Activated naive CD4-positive, alpha-beta T cell treated with anti-CD3 and anti-CD28 coated beads, Interleukin-2, amount 50 U/mL, for 24 hours (primary cell): ENCODE measurements around the gene GOLGA7B.
"Not testable (repeated sequence)": the region's sequence is repeated elsewhere in the genome, so short reads cannot be mapped to it uniquely, and the experiment has no call there.

Experiments used
- H3K27ac Mint-ChIP-seq: one replicate; pipeline ENCODE4 v1.8.0; 2021; ENCODE audit warnings: mild to moderate bottlenecking, mixed read lengths
- H3K27me3 Mint-ChIP-seq: one replicate; pipeline ENCODE4 v1.8.0; 2021; ENCODE audit warnings: mixed read lengths
- H3K36me3 Mint-ChIP-seq: one replicate; pipeline ENCODE4 v1.8.0; 2021; ENCODE audit warnings: mixed read lengths
- H3K4me1 Mint-ChIP-seq: one replicate; pipeline ENCODE4 v1.8.0; 2021; ENCODE audit warnings: mixed read lengths
- H3K4me3 Mint-ChIP-seq: one replicate; pipeline ENCODE4 v1.8.0; 2021; ENCODE audit warnings: mild to moderate bottlenecking, mixed read lengths
- H3K9me3 Mint-ChIP-seq: one replicate; pipeline ENCODE4 v1.8.0; 2021; ENCODE audit warnings: mixed read lengths

GOLGA7B gene

DNA sequence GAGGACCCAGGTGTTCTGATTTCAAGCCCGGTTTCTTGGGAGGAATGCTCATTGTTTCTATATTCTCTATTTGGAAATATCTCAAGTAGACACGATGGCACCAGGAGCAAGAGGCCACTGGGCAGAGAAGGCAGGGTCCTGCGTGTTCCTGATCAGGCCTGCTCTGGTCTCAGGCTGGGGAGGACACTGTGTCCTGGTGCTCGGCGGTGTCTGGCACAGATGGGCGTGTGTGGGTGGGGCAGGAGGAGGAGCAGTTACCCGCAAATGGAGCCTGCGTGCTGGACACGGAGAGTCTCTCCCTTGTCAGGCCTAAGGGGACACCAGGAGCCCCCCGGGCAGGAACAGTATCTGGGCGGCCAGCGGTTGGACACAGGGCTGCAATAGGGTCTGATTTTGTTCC, 25.9 kb upstream of the GOLGA7B start:
- no peak overlapping the region for H3K27ac Mint-ChIP-seq
- H3K27me3 Mint-ChIP-seq = no peaks in the 10 kb centered on the region
- peaks cover 10% of the 10 kb centered on the region for H3K4me1 Mint-ChIP-seq
- no peak overlapping the region for H3K4me3 Mint-ChIP-seq
- H3K36me3 Mint-ChIP-seq = no peaks in the 10 kb centered on the region
- H3K9me3 Mint-ChIP-seq = no peaks in the 10 kb centered on the region

DNA sequence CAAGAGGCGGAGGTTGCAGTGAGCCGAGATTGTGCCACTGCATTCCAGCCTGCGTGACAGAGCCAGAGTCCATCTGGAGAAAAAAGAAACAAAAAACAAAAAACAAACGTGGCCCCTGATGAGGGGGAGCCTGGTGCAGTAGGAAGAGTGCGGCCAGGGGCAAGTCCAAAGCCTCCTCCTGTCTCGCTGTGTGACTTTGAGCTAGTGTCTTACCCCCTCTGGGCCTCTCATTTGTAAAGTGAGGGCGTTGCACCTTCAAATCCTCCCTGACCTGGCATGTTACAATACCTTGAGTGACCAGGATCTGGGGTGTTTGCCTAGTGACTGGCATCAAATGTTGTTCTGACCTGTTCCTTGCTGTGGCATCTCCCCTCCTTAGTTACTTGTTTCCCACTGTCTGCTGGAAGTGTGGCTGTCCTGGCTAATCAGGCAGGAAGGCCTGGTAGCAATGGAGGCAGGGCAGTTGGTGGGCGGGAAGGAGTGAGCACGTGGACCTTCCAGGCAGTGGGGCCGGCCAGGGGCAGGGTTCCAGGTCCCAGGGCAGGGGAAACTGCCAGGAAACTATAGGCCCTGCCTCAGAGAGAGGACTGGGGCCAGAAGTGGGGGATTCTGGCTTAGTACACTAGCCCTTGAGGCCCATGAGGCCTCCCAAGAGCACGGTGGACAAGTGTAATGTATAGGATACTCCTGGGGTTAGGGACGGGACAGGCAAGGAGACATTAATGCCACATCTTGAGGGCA, 24.5 kb upstream of the GOLGA7B start:
- Mint-ChIP-seq H3K9me3 (no peaks in the 10 kb centered on the region), H3K27me3 (no peaks in the 10 kb centered on the region), H3K36me3 (no peaks in the 10 kb centered on the region), H3K27ac (no peak overlapping the region), H3K4me3 (no peak overlapping the region), H3K4me1 (peaks cover 24% of the 10 kb centered on the region)

DNA sequence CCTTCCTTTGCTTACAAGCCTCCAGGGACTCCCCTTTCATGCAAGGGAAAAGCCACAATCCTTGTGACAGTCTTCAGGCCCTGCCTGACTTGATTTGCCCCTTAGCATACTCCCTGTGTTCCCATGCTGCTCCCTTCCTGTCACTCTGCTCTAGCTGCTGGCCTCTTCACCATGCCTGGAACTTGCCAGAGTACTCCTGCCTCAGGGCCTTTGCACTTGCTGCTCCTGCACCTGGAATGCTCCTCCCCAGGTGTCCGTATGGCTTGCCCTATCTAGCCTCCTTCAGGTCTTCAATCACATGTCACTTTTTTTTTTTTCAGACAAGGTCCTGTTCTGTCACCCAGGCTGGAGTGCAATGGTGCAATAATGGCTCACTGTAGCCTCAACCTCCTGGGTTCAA, 22.8 kb upstream of the GOLGA7B start:
- no peak overlapping the region for H3K27ac Mint-ChIP-seq
- H3K4me1 Mint-ChIP-seq = peaks cover 26% of the 10 kb centered on the region
- no peaks in the 10 kb centered on the region for H3K36me3 Mint-ChIP-seq
- H3K9me3 Mint-ChIP-seq = no peaks in the 10 kb centered on the region
- H3K27me3 Mint-ChIP-seq = no peaks in the 10 kb centered on the region
- H3K4me3 Mint-ChIP-seq = no peak overlapping the region

DNA sequence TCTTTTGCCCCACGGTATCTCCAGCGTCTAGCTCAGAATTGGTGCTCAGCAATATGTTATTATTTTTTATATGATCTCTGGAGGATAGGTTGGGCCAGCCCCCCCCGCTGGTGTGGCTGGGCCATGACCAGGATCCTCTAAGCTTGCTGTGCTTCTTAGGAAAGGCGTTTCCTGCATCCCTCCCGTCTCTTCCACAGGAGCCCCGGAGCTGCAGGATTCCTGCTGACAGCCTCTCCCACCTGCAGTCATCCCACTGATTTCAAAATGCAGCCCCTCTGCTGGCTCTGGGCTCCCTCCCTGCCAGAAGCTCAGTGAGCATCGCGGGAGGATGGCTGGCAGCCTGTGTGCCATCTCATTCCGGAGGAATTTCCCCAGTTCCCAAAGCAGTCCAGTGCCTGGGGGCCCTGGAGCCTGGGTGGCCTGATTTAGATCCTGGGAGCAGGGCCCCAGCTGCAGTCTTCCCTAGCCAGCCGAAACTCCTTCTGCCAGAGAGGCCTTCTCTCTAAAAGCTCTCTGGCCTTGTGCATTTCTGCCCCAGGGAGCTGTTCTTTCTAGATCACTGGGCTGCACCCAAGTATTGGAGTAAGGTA, 21.8 kb upstream of the GOLGA7B start:
- H3K27ac Mint-ChIP-seq = no peak overlapping the region
- H3K36me3 Mint-ChIP-seq = no peaks in the 10 kb centered on the region
- peaks cover 26% of the 10 kb centered on the region for H3K4me1 Mint-ChIP-seq
- no peaks in the 10 kb centered on the region for H3K9me3 Mint-ChIP-seq
- H3K4me3 Mint-ChIP-seq = no peak overlapping the region
- H3K27me3 Mint-ChIP-seq = no peaks in the 10 kb centered on the region

DNA sequence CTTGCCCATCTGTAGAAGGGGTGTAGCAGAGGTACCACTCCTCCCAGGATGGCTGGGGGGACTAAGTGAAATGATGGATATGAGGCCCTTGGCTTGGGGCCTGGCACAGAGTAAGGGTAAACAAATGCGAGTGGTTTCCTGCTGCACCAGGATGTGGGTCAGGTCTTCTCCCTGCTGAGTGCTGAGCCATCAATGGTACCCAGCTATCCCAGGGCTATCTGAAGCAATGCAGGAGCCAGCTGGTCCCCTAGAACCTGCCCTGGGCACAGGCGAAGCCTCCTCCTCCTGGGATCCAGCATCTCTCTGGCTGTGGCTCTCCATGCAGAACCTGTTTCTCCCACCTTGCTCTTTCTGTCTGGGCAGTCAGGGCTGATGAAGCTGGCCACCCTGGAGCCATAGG, 20.9 kb upstream of the GOLGA7B start:
- H3K27ac Mint-ChIP-seq = peak overlapping the region; percentile 56

DNA sequence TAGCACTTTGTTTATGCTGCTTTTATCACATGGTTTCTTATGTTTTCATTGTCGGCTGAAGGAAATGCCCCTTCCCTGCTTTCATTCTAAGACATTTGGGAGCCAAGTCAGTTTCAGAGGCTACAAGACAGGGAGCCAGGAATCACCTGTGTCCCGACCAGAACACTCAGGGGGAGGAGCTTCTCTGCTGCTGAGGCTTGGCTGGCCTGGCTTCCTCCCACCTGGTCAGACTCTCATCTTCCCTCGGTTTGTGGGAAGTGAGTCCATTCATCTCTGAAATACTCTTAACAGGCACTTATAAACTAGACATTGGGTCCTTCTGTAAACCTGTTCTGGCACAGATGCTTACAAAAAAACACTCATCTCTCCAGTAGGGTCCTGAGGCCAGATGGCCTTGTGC, 19.6 kb upstream of the GOLGA7B start:
- no peak overlapping the region for H3K4me3 Mint-ChIP-seq
- H3K36me3 Mint-ChIP-seq = no peaks in the 10 kb centered on the region
- no peak overlapping the region for H3K27ac Mint-ChIP-seq
- H3K9me3 Mint-ChIP-seq = no peaks in the 10 kb centered on the region
- peaks cover 26% of the 10 kb centered on the region for H3K4me1 Mint-ChIP-seq
- no peaks in the 10 kb centered on the region for H3K27me3 Mint-ChIP-seq

More for the DNA sequence above, 20.9 kb upstream of the GOLGA7B start:
- H3K4me3 Mint-ChIP-seq = no peak overlapping the region
- H3K27me3 Mint-ChIP-seq = no peaks in the 10 kb centered on the region
- peaks cover 26% of the 10 kb centered on the region for H3K4me1 Mint-ChIP-seq
- no peaks in the 10 kb centered on the region for H3K36me3 Mint-ChIP-seq
- no peaks in the 10 kb centered on the region for H3K9me3 Mint-ChIP-seq

DNA sequence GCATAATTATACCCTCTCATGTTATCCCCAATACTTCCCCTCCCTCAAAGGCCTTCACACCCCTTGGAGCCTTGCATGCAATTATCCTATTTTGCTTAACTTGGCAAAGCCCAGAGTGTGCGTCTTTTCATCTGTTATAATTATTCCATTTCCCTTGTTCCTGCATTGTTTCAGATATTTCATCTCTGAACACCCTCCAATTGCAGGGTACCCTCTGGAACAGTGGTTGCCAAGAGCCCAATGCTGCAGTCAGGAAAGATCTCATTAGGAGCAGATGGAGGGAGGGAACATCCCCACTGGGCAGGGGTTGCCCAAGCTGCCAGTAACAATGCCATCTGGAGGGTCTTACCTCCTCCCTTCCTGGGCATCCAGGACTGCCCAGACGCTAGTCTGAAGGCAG, 18.4 kb upstream of the GOLGA7B start:
- H3K27ac Mint-ChIP-seq = no peak overlapping the region
- peaks cover 3% of the 10 kb centered on the region for H3K9me3 Mint-ChIP-seq
- peaks cover 3% of the 10 kb centered on the region for H3K36me3 Mint-ChIP-seq
- no peaks in the 10 kb centered on the region for H3K27me3 Mint-ChIP-seq
- no peak overlapping the region for H3K4me3 Mint-ChIP-seq
- peaks cover 26% of the 10 kb centered on the region for H3K4me1 Mint-ChIP-seq

DNA sequence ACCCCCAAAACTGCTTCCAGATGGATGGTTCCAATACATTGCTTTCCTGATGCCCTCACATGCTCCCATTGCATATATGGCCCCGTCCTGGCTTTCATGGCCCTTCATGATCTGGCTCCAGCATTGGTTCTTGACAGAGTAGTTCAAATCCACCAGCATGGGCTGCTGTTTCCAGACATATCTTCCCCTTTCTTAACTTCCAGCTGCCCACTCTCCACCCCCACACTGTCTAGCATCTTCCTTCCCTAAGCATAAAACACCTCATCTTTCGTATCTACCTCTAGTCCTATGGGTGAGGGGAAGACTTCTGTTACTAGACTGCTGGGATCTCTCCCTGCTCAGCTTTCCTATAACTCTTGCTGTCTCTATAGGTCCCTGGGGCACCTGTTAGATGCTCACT, 13.2 kb upstream of the GOLGA7B start:
- Mint-ChIP-seq H3K36me3 (peaks cover 14% of the 10 kb centered on the region), H3K9me3 (peaks cover 8% of the 10 kb centered on the region), H3K4me1 (peaks cover 15% of the 10 kb centered on the region), H3K27ac (no peak overlapping the region), H3K27me3 (no peaks in the 10 kb centered on the region), H3K4me3 (no peak overlapping the region)

DNA sequence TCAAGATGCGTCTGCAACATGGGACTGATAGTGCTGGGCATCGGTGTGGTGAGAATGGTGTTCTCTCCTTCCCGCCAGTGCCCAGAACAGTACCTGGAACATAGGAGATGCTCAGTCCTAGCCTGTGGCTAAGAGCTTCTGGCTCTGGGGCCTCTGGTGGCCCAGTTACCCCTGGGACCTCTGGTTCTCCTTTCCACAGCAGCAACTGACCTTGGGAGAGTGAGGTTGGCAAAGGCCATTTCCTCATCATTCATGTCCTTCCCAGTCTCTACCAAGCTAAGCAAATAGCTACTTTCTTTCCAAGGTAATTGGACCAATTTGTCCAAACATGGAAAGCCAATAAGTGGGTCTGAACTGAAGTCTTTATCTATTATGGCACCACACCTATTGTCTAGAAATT, 11.6 kb upstream of the GOLGA7B start:
- peaks cover 8% of the 10 kb centered on the region for H3K9me3 Mint-ChIP-seq
- H3K27ac Mint-ChIP-seq = no peak overlapping the region
- H3K4me1 Mint-ChIP-seq = peaks cover 20% of the 10 kb centered on the region
- no peak overlapping the region for H3K4me3 Mint-ChIP-seq
- H3K27me3 Mint-ChIP-seq = no peaks in the 10 kb centered on the region
- H3K36me3 Mint-ChIP-seq = peaks cover 14% of the 10 kb centered on the region

DNA sequence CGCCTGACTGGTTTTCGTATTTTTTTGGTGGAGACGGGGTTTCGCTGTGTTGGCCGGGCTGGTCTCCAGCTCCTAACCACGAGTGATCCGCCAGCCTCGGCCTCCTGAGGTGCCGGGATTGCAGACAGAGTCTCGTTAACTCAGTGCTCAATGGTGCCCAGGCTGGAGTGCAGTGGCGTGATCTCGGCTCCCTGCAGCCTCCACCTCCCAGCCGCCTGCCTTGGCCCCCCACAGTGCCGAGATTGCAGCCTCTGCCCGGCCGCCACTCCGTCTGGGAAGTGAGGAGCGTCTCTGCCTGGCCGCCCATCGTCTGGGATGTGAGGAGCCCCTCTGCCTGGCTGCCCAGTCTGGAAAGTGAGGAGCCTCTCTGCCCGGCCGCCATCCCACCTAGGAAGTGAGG, 8.5 kb upstream of the GOLGA7B start:
- Mint-ChIP-seq H3K36me3 (peaks cover 14% of the 10 kb centered on the region), H3K4me1 (peaks cover 24% of the 10 kb centered on the region)
- H3K4me3 Mint-ChIP-seq, H3K9me3 Mint-ChIP-seq, H3K27ac Mint-ChIP-seq, H3K27me3 Mint-ChIP-seq: not testable (repeated sequence)

DNA sequence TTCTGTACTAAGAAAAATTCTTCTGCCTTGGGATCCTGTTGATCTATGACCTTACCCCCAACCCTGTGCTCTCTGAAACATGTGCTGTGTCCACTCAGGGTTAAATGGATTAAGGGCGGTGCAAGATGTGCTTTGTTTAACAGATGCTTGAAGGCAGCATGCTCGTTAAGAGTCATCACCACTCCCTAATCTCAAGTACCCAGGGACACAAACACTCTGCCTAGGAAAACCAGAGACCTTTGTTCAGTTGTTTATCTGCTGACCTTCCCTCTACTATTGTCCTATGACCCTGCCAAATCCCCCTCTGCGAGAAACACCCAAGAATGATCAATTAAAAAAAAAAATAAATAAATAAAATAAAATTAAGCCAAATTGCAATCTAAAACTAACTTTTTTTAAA, 7.5 kb upstream of the GOLGA7B start:
- not testable (repeated sequence) for H3K36me3 Mint-ChIP-seq, H3K9me3 Mint-ChIP-seq, H3K4me3 Mint-ChIP-seq, H3K27me3 Mint-ChIP-seq, H3K27ac Mint-ChIP-seq
- peaks cover 24% of the 10 kb centered on the region for H3K4me1 Mint-ChIP-seq

DNA sequence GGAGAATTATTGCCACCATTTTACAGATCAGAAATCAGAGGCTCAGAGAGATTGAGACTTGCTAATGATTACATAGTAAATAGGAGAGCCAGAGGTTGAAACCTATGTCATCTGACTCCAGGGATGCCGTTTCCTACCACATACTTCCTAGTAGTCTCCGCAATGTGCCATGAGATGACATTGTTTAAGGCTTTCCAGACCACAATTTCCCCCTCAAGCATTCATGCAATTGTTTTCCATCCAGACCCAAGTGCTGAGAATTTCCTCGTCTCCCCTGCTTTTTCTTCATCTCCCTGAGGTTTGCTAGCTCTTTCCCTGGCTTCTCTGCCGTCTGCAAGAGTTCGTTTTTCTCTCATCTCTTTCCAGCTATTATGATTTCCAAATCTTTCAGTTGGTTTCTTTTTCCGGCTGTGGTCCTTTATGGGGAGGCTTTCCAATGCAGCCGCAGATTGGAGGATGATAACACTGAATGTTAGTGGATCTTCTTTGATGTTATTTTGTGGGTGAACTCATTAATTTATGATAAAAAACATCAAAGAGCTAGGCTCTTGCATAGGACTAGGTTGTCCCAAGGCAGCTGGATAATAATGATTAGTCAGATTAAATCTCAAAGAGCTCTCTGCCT, 6.9 kb upstream of the GOLGA7B start:
- H3K4me1 Mint-ChIP-seq = peaks cover 25% of the 10 kb centered on the region
- no peak overlapping the region for H3K27ac Mint-ChIP-seq
- no peaks in the 10 kb centered on the region for H3K27me3 Mint-ChIP-seq
- peaks cover 7% of the 10 kb centered on the region for H3K36me3 Mint-ChIP-seq
- H3K4me3 Mint-ChIP-seq = no peak overlapping the region
- H3K9me3 Mint-ChIP-seq = no peaks in the 10 kb centered on the region

DNA sequence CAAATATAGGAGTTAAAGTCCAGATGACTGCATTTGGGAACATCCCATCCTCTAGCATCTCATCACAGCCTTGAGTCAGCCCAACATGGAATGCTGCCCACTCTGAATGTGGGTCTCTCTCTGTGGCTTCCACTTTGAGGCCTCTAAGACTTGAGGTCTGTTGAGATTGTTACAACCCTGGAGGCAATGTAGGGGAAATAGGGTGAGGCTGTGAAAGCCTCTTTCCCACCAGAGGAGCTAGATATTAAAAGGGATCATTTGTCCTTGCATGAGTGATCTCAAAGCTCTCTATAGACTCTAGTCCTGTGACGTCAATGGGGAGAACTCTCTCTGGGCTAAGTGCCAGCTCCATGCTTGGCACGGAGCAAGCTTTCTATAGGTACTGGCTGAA, 6.4 kb upstream of the GOLGA7B start:
- Mint-ChIP-seq H3K4me3 (no peak overlapping the region), H3K36me3 (peaks cover 6% of the 10 kb centered on the region), H3K27ac (no peak overlapping the region), H3K9me3 (no peaks in the 10 kb centered on the region), H3K4me1 (peaks cover 28% of the 10 kb centered on the region), H3K27me3 (no peaks in the 10 kb centered on the region)

DNA sequence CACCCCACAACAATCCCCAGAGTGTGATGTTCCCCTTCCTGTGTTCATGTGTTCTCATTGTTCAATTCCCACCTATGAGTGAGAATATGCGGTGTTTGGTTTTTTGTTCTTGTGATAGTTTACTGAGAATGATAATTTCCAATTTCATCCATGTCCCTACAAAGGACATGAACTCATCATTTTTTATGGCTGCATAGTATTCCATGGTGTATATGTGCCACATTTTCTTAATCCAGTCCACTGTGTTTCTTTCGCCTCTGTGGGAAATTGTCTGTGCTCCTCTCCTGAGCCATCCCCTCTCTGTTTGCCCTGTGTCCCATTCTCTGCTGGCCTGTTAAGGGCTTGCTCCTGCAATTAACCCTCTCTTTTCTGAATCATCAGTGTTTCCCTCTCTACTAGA, 5.7 kb upstream of the GOLGA7B start:
- H3K27ac Mint-ChIP-seq, H3K4me3 Mint-ChIP-seq, H3K9me3 Mint-ChIP-seq, H3K36me3 Mint-ChIP-seq, H3K27me3 Mint-ChIP-seq: not testable (repeated sequence)
- H3K4me1 Mint-ChIP-seq = peaks cover 32% of the 10 kb centered on the region

DNA sequence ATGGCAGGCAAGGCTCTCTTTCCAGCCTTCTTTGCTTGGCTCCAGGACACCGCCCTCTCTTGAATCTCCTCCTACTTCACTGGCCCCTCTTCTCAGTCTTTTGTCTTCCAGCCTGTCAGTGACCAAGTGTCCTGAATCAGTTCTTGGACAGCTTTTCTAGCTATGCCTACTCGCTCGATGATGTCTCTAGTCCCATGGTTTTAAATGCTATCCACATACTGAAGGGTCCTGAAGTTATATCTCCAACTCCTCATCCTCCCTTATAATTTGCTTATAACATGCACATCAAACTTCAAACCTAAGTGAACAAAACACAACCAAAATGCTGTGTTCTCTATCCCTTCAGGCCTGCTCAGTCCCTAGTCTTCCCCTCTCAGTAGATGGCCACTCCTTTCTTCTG, 5.0 kb upstream of the GOLGA7B start:
- Mint-ChIP-seq H3K27ac (no peak overlapping the region), H3K4me3 (no peak overlapping the region)

DNA sequence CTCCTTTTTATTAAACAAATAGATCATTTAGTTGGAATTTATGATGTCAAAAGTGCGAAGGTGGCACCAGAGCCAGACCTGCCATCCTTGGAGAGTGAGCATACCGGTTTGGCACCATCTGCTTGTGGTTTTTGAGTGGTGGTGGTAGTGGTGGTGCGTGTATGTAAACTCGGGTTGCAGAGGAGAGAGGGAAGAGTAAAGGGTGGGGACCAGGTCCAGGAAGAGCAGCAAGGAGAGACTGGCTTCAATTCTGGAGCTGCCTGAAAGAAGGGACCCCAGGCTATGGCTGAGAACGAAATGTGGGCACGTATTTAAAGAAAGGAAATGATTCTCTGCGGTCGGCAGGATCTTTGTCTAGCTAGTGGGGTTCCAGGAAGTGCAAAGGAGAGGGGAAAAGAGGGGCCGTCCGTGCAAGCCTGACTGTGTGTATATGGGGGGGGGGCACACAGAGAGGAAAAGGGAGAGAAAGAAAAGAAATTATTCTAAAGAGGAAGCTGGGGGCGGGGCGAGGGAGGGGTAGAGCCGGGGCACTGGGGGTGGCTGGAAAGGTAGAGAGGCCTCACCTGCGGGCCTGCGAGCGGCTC, 448 bp upstream of the GOLGA7B start:
- H3K27ac Mint-ChIP-seq = no peak overlapping the region
- H3K36me3 Mint-ChIP-seq = no peaks in the 10 kb centered on the region
- no peaks in the 10 kb centered on the region for H3K27me3 Mint-ChIP-seq
- H3K4me1 Mint-ChIP-seq = peaks cover 43% of the 10 kb centered on the region
- peak overlapping the region; percentile 85 for H3K4me3 Mint-ChIP-seq
- no peaks in the 10 kb centered on the region for H3K9me3 Mint-ChIP-seq

More for the DNA sequence above, 5.0 kb upstream of the GOLGA7B start:
- Mint-ChIP-seq H3K4me1 (peaks cover 31% of the 10 kb centered on the region), H3K36me3 (peaks cover 4% of the 10 kb centered on the region), H3K27me3 (no peaks in the 10 kb centered on the region), H3K9me3 (no peaks in the 10 kb centered on the region)
